CD14-positive monocyte (primary cell): ENCODE measurements around the gene POFUT2. TPM values are rescaled to one million over a fixed set of nuclear protein-coding genes. Genes with fewer than 3 reads are reported as not detected.

Source experiments
- DNase-seq, 3 donors: peaks; one replicate each; pipeline ENCODE4 v3.0.0-alpha.2; 2011 to 2022
- H2AFZ ChIP-seq: 2 replicates; pipeline ENCODE4 v1.6.0; 2012; ENCODE audit warnings: mild to moderate bottlenecking, low read depth, low read length, inconsistent platforms; ENCODE audit not compliant: insufficient read depth, poor library complexity, severe bottlenecking
- H3K27ac ChIP-seq, 2 donors: 1 replicate in 1 of 2; 2 replicates in 1 of 2; pipeline ENCODE4 v1.5.1; 2012 to 2013; ENCODE audit warnings: low read length in 2 of 2, control low read depth in 1 of 2, inconsistent platforms in 1 of 2, low read depth in 1 of 2, mild to moderate bottlenecking in 1 of 2
- H3K27me3 ChIP-seq, 2 donors: one replicate each; pipeline versions ENCODE4 v1.6.0 to v1.6.1; 2011 to 2013; ENCODE audit warnings: low read length in 2 of 2; ENCODE audit not compliant: control insufficient read depth in 2 of 2, insufficient read depth in 2 of 2
- H3K36me3 ChIP-seq, 2 donors: replicated peaks in 1 of 2; 1 replicate in 1 of 2; 2 replicates in 1 of 2; pipeline versions ENCODE4 v1.5.1 to v1.6.1; 2012 to 2013; ENCODE audit warnings: low read length in 2 of 2, control low read depth in 1 of 2, inconsistent platforms in 1 of 2, mild to moderate bottlenecking in 1 of 2; ENCODE audit not compliant: insufficient read depth in 2 of 2, control insufficient read depth in 1 of 2
- H3K4me1 ChIP-seq, 2 donors: 1 replicate in 1 of 2; 2 replicates in 1 of 2; pipeline versions ENCODE4 v1.5.1 to v1.6.1; 2012 to 2013; ENCODE audit warnings: low read length in 2 of 2, control low read depth in 1 of 2, inconsistent platforms in 1 of 2, mild to moderate bottlenecking in 1 of 2, moderate library complexity in 1 of 2; ENCODE audit not compliant: insufficient read depth in 2 of 2, control insufficient read depth in 1 of 2
- H3K4me2 ChIP-seq: replicated peaks from 2 replicates; pipeline ENCODE3; 2012; ENCODE audit warnings: low read length, moderate library complexity, mild to moderate bottlenecking; ENCODE audit not compliant: poor library complexity, severe bottlenecking; ENCODE audit errors: extremely low read depth
- H3K4me3 ChIP-seq, 3 experiments: fragments of 200-600 bp in 1 of 3; sonication (generic) in 1 of 3; replicated peaks in 1 of 3; 1 replicate in 2 of 3; 2 replicates in 1 of 3; pipeline ENCODE4 v1.5.1; 2011 to 2013; ENCODE audit warnings: low read length in 3 of 3, mild to moderate bottlenecking in 3 of 3, control low read depth in 2 of 3, low read depth in 2 of 3, inconsistent platforms in 1 of 3, moderate library complexity in 1 of 3
- H3K79me2 ChIP-seq: 2 replicates; pipeline ENCODE4 v1.6.0; 2012; ENCODE audit warnings: mild to moderate bottlenecking, control low read depth, inconsistent platforms, low read length, moderate library complexity; ENCODE audit not compliant: insufficient read depth
- H3K9ac ChIP-seq: 2 replicates; pipeline ENCODE4 v1.6.0; 2017; ENCODE audit warnings: low read length, mild to moderate bottlenecking; ENCODE audit not compliant: insufficient read depth, poor library complexity, severe bottlenecking
- H3K9me3 ChIP-seq, 2 donors: replicated peaks in 1 of 2; 1 replicate in 1 of 2; 2 replicates in 1 of 2; pipeline versions ENCODE4 v1.5.1 to v1.6.1; 2012 to 2013; ENCODE audit warnings: low read length in 2 of 2, control low read depth in 1 of 2; ENCODE audit not compliant: control insufficient read depth in 1 of 2, insufficient read depth in 1 of 2
- H4K20me1 ChIP-seq: 2 replicates; pipeline ENCODE4 v1.6.0; 2012; ENCODE audit warnings: mild to moderate bottlenecking, low read length, control low read depth, moderate library complexity; ENCODE audit not compliant: insufficient read depth
- H3K27ac Mint-ChIP-seq, 7 donors: one replicate each; pipeline ENCODE4 v1.8.0; 2020; ENCODE audit warnings: mild to moderate bottlenecking in 7 of 7, mixed read lengths in 7 of 7, moderate library complexity in 6 of 7, inconsistent platforms in 2 of 7
- H3K27me3 Mint-ChIP-seq, 3 donors: one replicate each; pipeline ENCODE4 v1.8.0; 2021 to 2022; ENCODE audit warnings: low read depth in 3 of 3, mild to moderate bottlenecking in 3 of 3, mixed read lengths in 3 of 3, moderate library complexity in 3 of 3, inconsistent platforms in 1 of 3
- H3K36me3 Mint-ChIP-seq, 2 donors: one replicate each; pipeline ENCODE4 v1.8.0; 2020; ENCODE audit warnings: mixed read lengths in 2 of 2, inconsistent platforms in 1 of 2, mild to moderate bottlenecking in 1 of 2
- H3K4me1 Mint-ChIP-seq: one replicate; pipeline ENCODE4 v1.8.0; 2020; ENCODE audit warnings: mild to moderate bottlenecking, mixed read lengths
- H3K4me3 Mint-ChIP-seq, 2 donors: one replicate each; pipeline ENCODE4 v1.8.0; 2020; ENCODE audit warnings: mild to moderate bottlenecking in 2 of 2, mixed read lengths in 2 of 2, moderate library complexity in 1 of 2
- H3K9me3 Mint-ChIP-seq, 7 donors: one replicate each; pipeline ENCODE4 v1.8.0; 2020 to 2022; ENCODE audit warnings: mixed read lengths in 7 of 7, mild to moderate bottlenecking in 6 of 7, moderate library complexity in 6 of 7, inconsistent platforms in 2 of 7
- CTCF ChIP-seq: fragments of 200-600 bp; IDR thresholded peaks from one replicate; pipeline ENCODE4 v1.8.0; 2022; ENCODE audit warnings: antibody characterized with exemption, mild to moderate bottlenecking
- WGBS: methylation state at CpG from one replicate; pipeline ENCODE4 v1.1.5; 2013; ENCODE audit warnings: missing lambda C conversion rate; ENCODE audit not compliant: insufficient coverage; 5-methylcytosine and 5-hydroxymethylcytosine counted together
- intact Hi-C, 2 donors: fragments of 100-400 bp; cut with micrococcal nuclease; formaldehyde crosslinking; loops; one replicate each; pipeline versions ENCODE4 v1.15.0 to v1.15.1; 2023
- polyA plus RNA-seq, 3 donors: library from polyadenylated mRNA; depleted of rRNA in 1 of 3; unstranded in 2 of 3; stranded (reverse) in 1 of 3; fragments of 300-500 nt in 2 of 3; fragments of >200 nt in 1 of 3; fragmentation: Illumina TruSeq in 2 of 3; gene quantifications; 1 replicate in 2 of 3; 2 replicates in 1 of 3; pipeline ENCODE4 v1.2.3, GENCODE V29; 2012 to 2021

The POFUT2 gene
- polyA plus RNA-seq, 3 donors, result 1.8 to 21.3 (median 2.8) TPM

GRCh38 chr21:45257673-45258341 lies 29.9 kb downstream of the POFUT2 start:
- no peak overlapping the region for H3K4me2 ChIP-seq
- Mint-ChIP-seq H3K4me3 (no peak overlapping the region), H3K9me3 (peaks cover 0 to 1% (median 0%) of the 10 kb centered on the region in 7 donors), H3K36me3 (no peaks in the 10 kb centered on the region), H3K27me3 (peaks cover 9 to 26% (median 12%) of the 10 kb centered on the region in 3 donors), H3K4me1 (no peaks in the 10 kb centered on the region), H3K27ac (peak overlapping the region in 1 of 7 donors; percentile 69)
- peaks cover 0 to 7% of the 10 kb centered on the region in 2 donors for H3K27me3 ChIP-seq
- no peak overlapping the region for H3K27ac ChIP-seq
- H3K9me3 ChIP-seq, result no peaks in the 10 kb centered on the region
- DNase-seq, result peak in 1 of 3 donors; percentile 2
- no peaks in the 10 kb centered on the region for H3K79me2 ChIP-seq
- no peak overlapping the region for H3K9ac ChIP-seq
- H3K4me3 ChIP-seq, result no peak overlapping the region
- no peak for TF ChIP-seq CTCF
- H2AFZ ChIP-seq, result no peak overlapping the region
- WGBS, result 90% methylated on average over 40 of the region's 40 CpGs
- H3K36me3 ChIP-seq, result no peaks in the 10 kb centered on the region
- H3K4me1 ChIP-seq, result no peaks in the 10 kb centered on the region
- H4K20me1 ChIP-seq, result no peaks in the 10 kb centered on the region
- intact Hi-C loops, result no loop called here

- peaks cover 9 to 26% (median 14%) of the 10 kb centered on the region in 3 donors for H3K27me3 Mint-ChIP-seq
- no peak for TF ChIP-seq CTCF
- Histone ChIP-seq H3K27me3 (peaks cover 0 to 7% of the 10 kb centered on the region in 2 donors), H3K79me2 (no peaks in the 10 kb centered on the region), H2AFZ (no peak overlapping the region), H3K4me3 (no peak overlapping the region), H3K9ac (no peak overlapping the region), H3K9me3 (no peaks in the 10 kb centered on the region), H4K20me1 (no peaks in the 10 kb centered on the region), H3K4me2 (no peak overlapping the region), H3K36me3 (no peaks in the 10 kb centered on the region), H3K4me1 (no peaks in the 10 kb centered on the region), H3K27ac (no peak overlapping the region)
- H3K36me3 Mint-ChIP-seq, result no peaks in the 10 kb centered on the region
- no peak overlapping the region for H3K27ac Mint-ChIP-seq
- DNase-seq, result peak in 1 of 3 donors; percentile 1
- no peaks in the 10 kb centered on the region for H3K4me1 Mint-ChIP-seq
- H3K4me3 Mint-ChIP-seq, result no peak overlapping the region
- peaks cover 0 to 2% (median 0%) of the 10 kb centered on the region in 7 donors for H3K9me3 Mint-ChIP-seq
- intact Hi-C loops, result no loop called here
- WGBS, result 54% methylated on average over 27 of the region's 27 CpGs
Measured at GRCh38 chr21:45256912-45257672, 30.6 kb downstream of the POFUT2 start.
